GM23338 (cell line): ENCODE results near the gene ANKMY2.

Experiments used
- CREB1 ChIP-seq: fragments of 250-450 bp; sonication (Bioruptor Pico); IDR thresholded peaks from 2 replicates; pipeline ENCODE4 v1.5.0; 2020; ENCODE audit warnings: low read depth, mild to moderate bottlenecking, moderate library complexity
- CTCF ChIP-seq, 2 experiments: fragments of 200-600 bp in 1 of 2; sonication (generic) in 1 of 2; conservative IDR thresholded peaks; 2 replicates each; pipeline versions ENCODE4 v1.5.1 to v1.6.1; 2016 to 2017; ENCODE audit warnings: antibody characterized with exemption in 2 of 2, low read depth in 2 of 2, mild to moderate bottlenecking in 2 of 2, moderate library complexity in 1 of 2
- ETS1 ChIP-seq: IDR thresholded peaks from 2 replicates; pipeline ENCODE4 v1.6.1; 2016; ENCODE audit warnings: antibody characterized with exemption
- EZH2 ChIP-seq: fragments of 200-600 bp; sonication (generic); IDR thresholded peaks from one replicate; pipeline ENCODE4 v1.8.0; 2017; ENCODE audit warnings: antibody characterized with exemption, mild to moderate bottlenecking, low read depth; ENCODE audit not compliant: unreplicated experiment
- EZH2phosphoT487 ChIP-seq: fragments of 200-600 bp; sonication (generic); IDR thresholded peaks from one replicate; pipeline ENCODE4 v1.8.1; 2018; ENCODE audit warnings: antibody characterized with exemption; ENCODE audit not compliant: unreplicated experiment
- POLR2AphosphoS5 ChIP-seq: IDR thresholded peaks from 2 replicates; pipeline ENCODE4 v1.6.1; 2016; ENCODE audit warnings: antibody characterized with exemption, low read depth
- REST ChIP-seq: IDR thresholded peaks from one replicate; pipeline ENCODE4 v1.6.1; 2018; ENCODE audit warnings: antibody characterized with exemption; ENCODE audit not compliant: unreplicated experiment
- STAT1 ChIP-seq: IDR thresholded peaks from one replicate; pipeline ENCODE4 v1.6.1; 2016; ENCODE audit warnings: antibody characterized with exemption; ENCODE audit not compliant: unreplicated experiment
- ZNF462 ChIP-seq: fragments of 250-450 bp; sonication (Bioruptor Pico); IDR thresholded peaks from 2 replicates; pipeline ENCODE4 v1.5.0; 2020; ENCODE audit warnings: mild to moderate bottlenecking, moderate library complexity

GRCh38 chr7:16670731-16671344 is 25.3 kb upstream of the ANKMY2 start:
- TF ChIP-seq CTCF (conservative IDR thresholded peaks at IDR 0.05; ENCODE audit: low read depth in 2 of 2) (no peak), EZH2 (no peak), EZH2phosphoT487 (no peak), REST (no peak), POLR2AphosphoS5 (no peak), STAT1 (no peak), ETS1 (no peak), ZNF462 (CRISPR knock-in tag) (no peak), CREB1 (peak; percentile 4; the same call in 1 of the 2 replicates)
